K562 (cell line): ENCODE measurements around the gene BLVRA.

Experiments
- CBX8 ChIP-seq: fragments of 200-600 bp; sonication (generic); IDR thresholded peaks from 2 replicates; pipeline ENCODE4 v1.6.1; 2012; ENCODE audit warnings: borderline replicate concordance, mixed run types, low read depth, mild to moderate bottlenecking, moderate library complexity, mixed read lengths, low read length, control low read depth, inconsistent platforms; ENCODE audit not compliant: poor library complexity, severe bottlenecking; ENCODE audit errors: extremely low read depth
- ERF ChIP-seq: fragments of 450-650 bp; formaldehyde crosslinking; IDR thresholded peaks from 2 replicates; pipeline ENCODE4 v1.4.0; 2020; ENCODE audit warnings: mild to moderate bottlenecking, mixed read lengths
- NCOA1 ChIP-seq: fragments of 450-650 bp; IDR thresholded peaks from 2 replicates; pipeline ENCODE4 v1.6.1; 2016; ENCODE audit warnings: low read depth
- POLR2AphosphoS5 ChIP-seq: IDR thresholded peaks from 2 replicates; pipeline ENCODE4 v1.6.1; 2011; ENCODE audit warnings: mild to moderate bottlenecking, low read depth, low read length, moderate library complexity; ENCODE audit not compliant: control insufficient read depth, insufficient read depth
- PURB ChIP-seq: sonication (generic); formaldehyde crosslinking; IDR thresholded peaks from 2 replicates; pipeline ENCODE4 v1.9.0; 2021; ENCODE audit warnings: low read depth, mild to moderate bottlenecking, missing genetic modification reagents
- RNF2 ChIP-seq: sonication (generic); IDR thresholded peaks from 2 replicates; pipeline ENCODE4 v1.6.1; 2016
- ZFX ChIP-seq: sonication (generic); formaldehyde crosslinking; IDR thresholded peaks from 2 replicates; pipeline ENCODE4 v1.8.0; 2022; ENCODE audit warnings: mild to moderate bottlenecking, missing genetic modification reagents, moderate library complexity
- ZNF23 ChIP-seq: fragments of 250-450 bp; sonication (Bioruptor Pico); IDR thresholded peaks from 2 replicates; pipeline ENCODE4 v1.4.0; 2020; ENCODE audit warnings: mild to moderate bottlenecking
- ZNF24 ChIP-seq: fragments of 450-650 bp; IDR thresholded peaks from 2 replicates; pipeline ENCODE4 v1.6.1; 2016
- TF ChIP-seq, protein P1 (sequence below), 3 experiments: IDR thresholded peaks in 2 of 3; conservative IDR thresholded peaks in 1 of 3; 2 replicates each; pipeline ENCODE4 v1.5.1; 2011 to 2012; ENCODE audit warnings: low read length in 3 of 3, mild to moderate bottlenecking in 3 of 3, control low read depth in 2 of 3, improper control_type of control experiment in 1 of 3, inconsistent platforms in 1 of 3, low read depth in 1 of 3, mixed read lengths in 1 of 3, moderate library complexity in 1 of 3; ENCODE audit not compliant: insufficient read depth in 2 of 3

DNA sequence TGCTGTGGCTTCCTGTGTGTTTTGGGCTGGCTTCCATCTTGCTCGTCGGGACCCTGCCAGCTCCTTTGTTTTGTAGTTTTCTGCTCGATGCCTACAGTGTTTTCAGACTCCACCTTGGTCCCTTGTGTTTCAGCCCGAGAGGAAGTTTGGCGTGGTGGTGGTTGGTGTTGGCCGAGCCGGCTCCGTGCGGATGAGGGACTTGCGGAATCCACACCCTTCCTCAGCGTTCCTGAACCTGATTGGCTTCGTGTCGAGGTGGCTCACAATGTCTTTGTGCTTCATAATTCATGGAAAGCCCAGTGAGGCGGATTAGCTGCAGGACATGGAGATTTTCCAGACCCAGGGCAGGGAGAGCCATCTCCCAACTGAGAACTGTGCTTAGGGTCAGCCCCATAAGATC lies 29.3 kb downstream of the BLVRA start:
- no peak for TF ChIP-seq CBX8
- TF ChIP-seq, protein P1, sequence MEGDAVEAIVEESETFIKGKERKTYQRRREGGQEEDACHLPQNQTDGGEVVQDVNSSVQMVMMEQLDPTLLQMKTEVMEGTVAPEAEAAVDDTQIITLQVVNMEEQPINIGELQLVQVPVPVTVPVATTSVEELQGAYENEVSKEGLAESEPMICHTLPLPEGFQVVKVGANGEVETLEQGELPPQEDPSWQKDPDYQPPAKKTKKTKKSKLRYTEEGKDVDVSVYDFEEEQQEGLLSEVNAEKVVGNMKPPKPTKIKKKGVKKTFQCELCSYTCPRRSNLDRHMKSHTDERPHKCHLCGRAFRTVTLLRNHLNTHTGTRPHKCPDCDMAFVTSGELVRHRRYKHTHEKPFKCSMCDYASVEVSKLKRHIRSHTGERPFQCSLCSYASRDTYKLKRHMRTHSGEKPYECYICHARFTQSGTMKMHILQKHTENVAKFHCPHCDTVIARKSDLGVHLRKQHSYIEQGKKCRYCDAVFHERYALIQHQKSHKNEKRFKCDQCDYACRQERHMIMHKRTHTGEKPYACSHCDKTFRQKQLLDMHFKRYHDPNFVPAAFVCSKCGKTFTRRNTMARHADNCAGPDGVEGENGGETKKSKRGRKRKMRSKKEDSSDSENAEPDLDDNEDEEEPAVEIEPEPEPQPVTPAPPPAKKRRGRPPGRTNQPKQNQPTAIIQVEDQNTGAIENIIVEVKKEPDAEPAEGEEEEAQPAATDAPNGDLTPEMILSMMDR (IDR thresholded peaks at IDR 0.05 in 2 of 3, conservative IDR thresholded peaks at IDR 0.05 in 1 of 3; ENCODE audit: insufficient read depth in 2 of 3, low read depth in 1 of 3, low read length in 3 of 3): no peak
- no peak for TF ChIP-seq POLR2AphosphoS5
- no peak for TF ChIP-seq RNF2
- TF ChIP-seq ERF (CRISPR knock-in tag): no peak
- TF ChIP-seq PURB (CRISPR knock-in tag): no peak
- TF ChIP-seq ZNF23 (CRISPR knock-in tag): no peak
- TF ChIP-seq ZFX (CRISPR knock-in tag): no peak
- no peak for TF ChIP-seq NCOA1
- TF ChIP-seq ZNF24: no peak
